ENCODE data around the gene GNLY.

Gene GNLY

GRCh38 chr2:85744055-85744454, 49.9 kb downstream of the GNLY start:
- DNase-seq (ENCODE audit: low read depth, low spot score): no peak

DNA sequence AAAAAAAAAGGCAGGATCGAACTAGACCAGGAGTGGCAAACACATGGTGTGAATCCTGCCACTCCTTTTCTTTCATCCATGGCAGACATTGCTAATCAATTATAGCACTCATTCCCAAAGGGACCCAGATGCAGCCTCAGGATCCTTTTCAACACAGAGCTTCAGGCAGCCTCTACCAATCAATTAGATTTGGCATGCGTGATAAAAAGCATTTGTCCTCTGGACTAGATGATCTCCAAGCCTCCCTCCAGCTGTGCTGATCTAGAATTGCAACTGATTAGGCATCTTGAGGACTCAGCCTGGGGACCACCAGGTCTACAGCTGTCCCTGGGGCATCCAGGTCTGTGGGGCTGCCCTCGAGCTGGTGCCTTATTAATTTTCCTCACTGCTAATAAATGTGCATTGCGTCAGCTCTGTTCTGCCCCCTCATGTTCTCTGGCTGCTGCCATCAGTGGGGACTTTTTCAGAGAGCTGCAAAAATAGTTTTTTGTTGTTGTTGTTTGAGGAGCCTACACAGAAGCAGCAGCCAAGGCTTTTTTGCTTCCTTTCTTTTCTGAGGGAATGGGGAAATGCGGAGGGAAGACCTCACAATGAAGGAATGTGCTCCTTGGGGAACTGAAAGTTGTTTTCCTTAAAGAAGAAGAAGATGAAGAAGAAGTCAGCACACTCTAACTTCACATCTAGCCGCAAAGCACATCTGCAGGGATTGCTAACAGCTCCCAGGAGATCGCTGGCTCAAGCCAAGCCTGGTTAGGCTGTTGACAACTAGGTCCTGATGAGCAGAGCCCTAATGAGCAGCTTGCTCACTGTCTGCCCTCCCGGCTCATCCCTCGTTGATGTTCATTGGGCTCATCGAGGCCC, 50.8 kb downstream of the GNLY start:
- DNase-seq (ENCODE audit: low read depth, low spot score): no peak

DNA sequence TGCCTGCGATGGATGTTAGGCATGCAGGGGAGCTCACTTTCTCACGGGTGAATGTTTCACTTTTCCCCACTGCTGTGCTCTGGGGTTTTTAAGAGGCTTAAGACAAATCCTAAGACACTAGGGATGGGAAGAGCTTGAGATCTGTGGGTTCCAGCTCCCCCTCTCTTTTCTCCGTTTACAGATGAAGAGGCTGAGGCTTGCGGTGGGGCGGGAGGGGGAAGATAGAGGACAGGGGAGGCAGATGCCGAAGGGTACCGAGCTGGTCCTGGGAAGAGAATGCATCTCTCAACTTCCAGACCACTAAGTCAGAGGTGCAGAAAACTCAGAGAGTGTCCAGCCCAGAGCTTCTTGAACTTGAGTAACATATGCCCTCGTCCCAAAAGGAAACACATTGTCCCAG, 51.5 kb downstream of the GNLY start:
- no peak for DNase-seq (ENCODE audit: low read depth, low spot score)

GRCh38 chr2:85746321-85747004, 52.3 kb downstream of the GNLY start:
- DNase-seq (ENCODE audit: low read depth, low spot score): no peak

DNA sequence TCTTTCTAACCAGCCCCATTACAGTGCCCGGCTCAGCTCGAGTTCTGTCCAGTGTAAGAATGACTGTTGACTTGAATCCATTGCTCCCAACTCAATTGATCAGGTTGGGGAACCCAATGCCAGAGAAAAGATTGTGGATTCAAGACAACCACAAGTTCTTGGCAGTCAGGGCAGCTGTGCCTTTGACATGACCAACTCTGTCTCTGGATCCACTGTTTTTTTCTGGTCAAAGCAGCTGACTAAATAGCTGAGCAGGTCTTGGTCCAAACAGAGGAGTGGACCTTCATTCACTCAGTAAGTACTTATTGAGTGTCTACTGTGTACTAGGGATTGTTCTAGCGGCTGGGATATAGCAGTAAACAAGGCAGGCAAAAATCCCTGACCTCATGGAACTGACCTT, 53.3 kb downstream of the GNLY start:
- DNase-seq (ENCODE audit: low read depth, low spot score): no peak

DNA sequence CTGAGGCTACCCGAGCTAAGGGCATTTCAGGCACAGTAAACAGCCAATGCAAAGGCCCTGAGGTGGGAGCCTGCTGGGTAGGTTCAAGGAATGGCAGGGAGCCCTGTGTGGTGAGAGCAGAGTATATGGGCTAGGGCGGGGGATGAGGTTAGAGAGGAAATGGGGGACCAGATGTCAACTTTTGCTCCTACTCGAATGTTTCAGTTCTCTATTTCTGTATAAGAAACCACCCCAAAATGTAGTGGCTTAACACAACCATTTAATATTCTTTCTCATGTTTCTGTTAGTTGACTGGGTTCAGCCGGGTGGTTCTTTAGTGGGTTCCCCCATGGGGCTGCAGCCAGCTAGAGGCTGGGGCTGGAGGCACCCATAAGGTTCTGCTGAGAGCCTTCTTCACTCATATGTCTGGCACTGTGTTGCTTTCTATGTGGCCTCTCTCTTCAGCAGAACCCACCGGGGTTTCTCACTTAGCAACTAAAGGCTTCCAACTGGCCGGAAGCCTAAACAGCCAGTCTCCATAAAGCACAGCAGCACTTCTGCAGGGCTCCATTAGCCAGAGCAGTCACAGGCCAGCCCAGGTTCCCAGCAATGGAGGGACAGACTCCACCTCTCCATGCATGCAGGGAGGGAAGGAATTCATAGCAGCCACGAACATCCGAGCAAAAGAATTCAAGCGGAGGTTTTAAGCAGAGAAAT, 54.0 kb downstream of the GNLY start:
- no peak for DNase-seq (ENCODE audit: low read depth, low spot score)
